GM19395 (cell line): ENCODE results near the gene PPP2R2C.

Experiments
- ATAC-seq: cut with Tn5 transposase; IDR thresholded peaks from one replicate; pipeline ENCODE4 v1.9.1; 2021; ENCODE audit warnings: mild to moderate bottlenecking, moderate library complexity; ENCODE audit not compliant: unreplicated experiment

The PPP2R2C gene

GRCh38 chr4:6348408-6348807 is 124.0 kb downstream of the PPP2R2C start:
- ATAC-seq = no peak

GRCh38 chr4:6347511-6348045 is 124.8 kb downstream of the PPP2R2C start:
- no peak for ATAC-seq

DNA sequence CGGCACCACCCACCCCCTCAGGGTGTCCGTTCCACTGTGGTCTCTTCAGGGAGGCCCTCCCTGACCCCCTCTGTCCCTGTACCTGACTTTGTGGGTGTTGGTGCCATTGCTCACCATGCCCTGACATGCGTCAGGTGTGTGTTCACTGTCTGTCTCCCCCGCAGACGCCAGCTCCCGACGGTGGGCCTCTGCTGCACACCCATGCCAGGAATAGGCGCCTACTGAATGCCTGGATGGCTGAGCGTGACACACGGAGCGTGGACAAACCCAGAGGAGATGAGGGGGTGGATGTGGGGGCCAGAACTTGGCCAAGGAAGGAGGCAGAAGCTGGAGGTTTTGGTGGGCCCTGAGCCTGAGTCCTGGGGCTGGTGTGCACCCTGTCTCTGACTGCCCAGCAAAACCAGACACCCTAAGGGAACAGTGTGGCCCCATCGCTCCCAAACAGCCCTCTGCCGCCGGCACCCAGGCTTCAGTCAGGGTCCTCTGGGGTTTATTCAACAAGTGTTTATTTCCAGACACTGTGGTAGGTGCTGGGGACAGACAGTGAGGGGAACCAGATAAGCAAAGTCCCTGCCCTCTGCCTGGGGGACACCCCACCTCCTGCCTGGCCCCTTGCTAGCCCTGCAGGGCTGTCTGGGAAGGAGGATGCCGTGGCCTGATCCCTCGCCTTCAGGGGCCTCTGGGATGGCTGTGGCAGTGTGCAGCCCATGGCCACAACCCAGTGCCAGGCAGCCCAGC is 125.9 kb downstream of the PPP2R2C start:
- ATAC-seq = no peak

DNA sequence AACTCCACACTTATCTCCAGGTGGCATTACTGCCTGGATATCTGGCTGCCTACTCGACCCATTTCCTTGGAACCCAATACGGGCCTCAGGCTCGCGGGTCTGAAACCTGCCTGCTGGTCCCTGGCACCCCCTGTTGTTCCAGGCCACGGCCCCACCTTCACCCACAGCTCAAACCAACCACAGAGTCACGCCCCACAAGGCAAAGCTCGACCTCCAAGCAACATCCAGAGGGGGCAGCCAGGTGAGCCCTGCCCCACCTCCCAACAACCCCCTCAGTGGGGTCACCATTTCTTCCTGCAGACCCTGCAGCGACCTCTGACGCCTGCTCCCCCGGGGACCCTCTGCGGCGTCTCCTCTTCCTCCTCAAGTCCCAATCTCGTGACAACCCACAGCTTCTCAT is 126.5 kb downstream of the PPP2R2C start:
- ATAC-seq = no peak

DNA sequence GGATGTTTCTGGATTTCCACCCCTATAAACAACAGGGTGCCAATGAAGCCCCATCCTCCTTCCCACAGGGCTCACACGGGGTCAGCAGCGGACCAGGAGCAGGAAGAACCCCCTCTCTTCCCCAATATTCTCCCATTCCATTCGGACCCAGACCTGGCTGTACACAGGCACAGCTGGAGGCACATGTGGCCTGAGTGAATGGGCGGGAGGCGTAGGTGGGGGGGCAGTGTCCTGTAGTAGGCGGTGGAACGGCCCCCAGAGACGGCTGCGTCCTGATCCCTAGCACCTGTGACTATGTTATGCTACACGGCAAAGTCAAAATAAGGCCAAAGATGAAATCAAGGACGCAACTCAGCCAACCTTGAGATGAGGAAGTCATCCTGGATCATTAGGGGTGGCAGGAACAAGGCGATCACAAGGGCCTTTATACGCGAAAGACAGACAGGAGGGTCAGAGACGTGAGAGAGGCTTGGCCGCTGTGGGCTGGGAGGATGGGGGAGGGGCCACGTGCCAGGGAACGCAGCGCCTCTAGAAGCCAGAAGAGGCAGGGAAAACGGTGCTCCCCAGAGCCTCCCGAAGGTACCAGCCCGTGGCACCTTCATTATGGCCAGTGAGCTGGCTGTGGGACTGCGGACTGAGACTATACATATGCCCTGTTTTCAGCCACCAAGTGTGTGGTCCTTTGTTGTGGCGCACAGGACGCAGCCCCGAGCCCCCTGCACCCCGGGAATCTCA is 127.2 kb downstream of the PPP2R2C start:
- ATAC-seq = no peak

DNA sequence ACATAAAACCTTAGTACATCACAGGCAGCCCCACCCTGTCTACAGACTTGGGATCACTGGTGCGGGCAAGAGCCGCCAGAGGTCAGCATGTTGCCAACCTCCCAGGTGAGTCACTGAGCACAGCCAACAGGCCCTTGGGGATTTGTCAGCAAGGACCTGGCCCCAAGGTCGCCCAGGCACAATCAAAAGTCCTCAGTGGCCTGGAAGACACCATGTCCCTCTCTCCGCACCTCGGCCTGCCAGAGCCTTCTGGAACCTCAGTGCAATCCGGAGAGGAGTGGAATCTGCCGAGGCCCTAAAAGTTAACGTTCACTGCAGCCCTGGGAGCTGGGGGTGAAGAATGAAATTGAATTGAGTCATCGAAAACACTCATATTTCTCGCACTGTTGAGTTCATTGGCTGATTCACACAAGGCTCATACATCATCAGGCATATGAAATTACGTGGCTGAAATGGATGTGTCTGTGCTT is 128.4 kb downstream of the PPP2R2C start:
- no peak for ATAC-seq

DNA sequence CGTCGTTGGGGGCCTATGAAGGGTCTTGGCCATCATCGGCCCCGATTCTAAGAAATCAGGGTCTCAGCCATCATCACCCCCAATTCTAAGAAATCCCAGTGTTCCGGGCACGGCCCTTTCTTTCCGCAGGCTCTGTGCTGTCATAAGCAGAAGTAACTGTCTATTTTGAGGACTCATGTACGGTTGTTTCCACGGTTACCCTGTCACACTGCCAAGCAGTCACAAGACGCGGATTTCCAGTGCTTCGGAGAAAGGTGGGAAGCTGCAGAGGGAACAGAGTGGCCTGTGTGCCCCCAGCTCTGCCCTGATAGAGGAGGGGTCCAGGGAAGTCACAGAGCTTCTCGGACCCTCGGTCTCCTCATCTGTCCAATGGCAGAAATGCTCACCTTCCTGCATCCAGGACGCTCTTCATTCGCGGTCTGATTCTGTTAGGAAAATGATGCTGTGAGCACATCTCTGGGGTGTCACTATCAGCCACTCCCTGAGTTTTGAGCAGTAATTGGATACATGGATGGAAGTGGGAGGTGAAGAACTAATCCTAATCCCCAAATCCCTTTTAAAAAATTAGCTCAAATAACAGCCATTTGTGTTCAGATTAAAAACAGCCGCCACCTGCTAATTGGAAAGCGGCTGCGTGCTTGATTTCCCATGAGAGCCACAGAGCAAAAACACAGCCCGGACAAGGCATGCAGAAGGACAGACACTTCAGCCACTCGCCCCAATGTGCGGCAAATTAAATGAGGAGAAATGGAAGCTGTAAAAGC is 129.7 kb downstream of the PPP2R2C start:
- no peak for ATAC-seq

- no peak for ATAC-seq
These were observed 130.7 kb downstream of the PPP2R2C start for GRCh38 chr4:6341696-6342095.

DNA sequence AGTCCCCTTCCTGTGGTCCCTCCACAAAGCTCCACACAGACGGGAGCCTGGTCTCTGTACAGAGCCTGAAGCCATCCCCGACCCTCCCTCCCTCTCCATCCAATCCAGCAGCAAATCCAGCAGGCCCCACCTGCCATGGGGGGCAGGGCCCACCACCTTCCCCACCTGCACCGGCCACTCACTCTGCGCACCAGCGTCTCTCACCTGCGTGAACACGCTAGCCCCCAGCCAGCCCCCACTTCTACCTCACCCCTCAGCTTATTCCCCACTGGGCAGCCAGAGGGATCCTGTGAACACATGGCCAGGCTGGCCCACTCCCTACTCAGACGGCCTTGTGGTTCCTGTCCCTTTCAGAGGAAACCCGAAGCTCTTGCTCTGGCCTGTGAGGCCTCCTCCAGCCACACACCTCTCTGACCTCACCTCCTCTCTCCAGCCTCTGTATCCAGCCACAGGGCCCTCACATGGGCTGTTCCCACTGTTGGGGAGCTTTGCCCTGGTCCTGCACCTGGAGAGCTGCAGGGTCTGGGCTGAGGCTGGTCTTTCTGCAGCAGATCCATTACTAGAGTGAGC is 131.9 kb downstream of the PPP2R2C start:
- ATAC-seq = no peak

- ATAC-seq = no peak
These were observed 132.5 kb downstream of the PPP2R2C start for GRCh38 chr4:6339818-6340445.

- ATAC-seq = no peak
These were observed 133.2 kb downstream of the PPP2R2C start for GRCh38 chr4:6338951-6339817.

DNA sequence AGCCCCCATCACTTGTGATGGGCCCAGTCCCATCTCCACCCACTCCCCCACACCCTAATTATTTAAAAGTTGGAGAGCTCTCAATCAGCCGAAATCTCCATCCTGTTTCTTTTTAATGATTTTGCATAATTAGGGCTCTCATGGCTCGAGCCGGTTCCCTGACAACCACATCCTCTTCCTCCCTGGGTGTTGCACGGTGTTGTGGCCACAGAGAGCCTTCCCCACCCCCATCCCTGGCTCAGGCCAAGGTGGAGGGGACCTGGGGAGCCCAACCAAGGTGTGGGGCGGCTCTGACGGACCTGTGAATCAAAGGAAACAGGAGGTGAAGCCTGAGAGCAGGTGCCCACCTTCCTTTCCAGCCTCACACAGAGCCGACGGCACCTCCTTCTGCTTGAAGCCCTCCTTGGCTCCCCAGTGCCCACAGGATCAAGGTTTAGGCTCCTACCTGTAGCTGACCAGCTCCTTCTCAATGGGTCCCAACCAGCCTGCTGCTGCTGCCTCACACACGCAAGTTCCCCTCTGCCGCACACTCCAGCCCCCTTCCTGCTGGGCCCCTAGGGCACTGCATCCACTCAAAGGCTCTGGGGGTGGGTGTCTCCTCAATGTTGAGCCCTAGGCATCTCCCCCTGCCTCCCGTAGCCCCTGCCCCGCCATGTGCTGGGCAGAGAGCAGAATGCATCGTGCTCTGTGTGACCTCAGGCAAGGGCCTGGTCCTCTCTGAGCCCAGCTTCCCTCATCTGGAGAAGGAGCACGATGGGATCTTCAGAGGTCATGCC is 134.1 kb downstream of the PPP2R2C start:
- no peak for ATAC-seq

- ATAC-seq = no peak
These were observed 135.0 kb downstream of the PPP2R2C start for GRCh38 chr4:6337331-6337935.

DNA sequence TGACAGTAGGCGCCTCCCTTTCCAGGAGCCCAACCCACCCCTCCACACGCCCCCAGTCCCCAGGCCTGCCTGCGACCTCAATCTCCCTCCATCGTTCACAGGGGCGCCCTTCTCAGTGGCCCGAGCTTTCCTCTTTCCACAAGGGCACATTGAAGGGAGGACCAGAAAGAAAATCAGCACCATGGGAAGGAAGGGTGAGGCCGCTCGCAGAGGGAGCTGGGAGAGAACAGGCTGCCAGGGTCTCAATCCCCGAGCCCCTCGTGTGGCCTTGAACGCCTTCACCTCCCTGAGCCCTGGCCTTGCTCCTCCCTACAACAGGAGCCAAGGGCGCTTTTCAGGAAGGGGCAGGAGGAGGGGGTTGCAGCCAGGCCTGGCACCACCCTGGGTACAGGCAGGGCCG is 136.2 kb downstream of the PPP2R2C start:
- ATAC-seq = no peak

DNA sequence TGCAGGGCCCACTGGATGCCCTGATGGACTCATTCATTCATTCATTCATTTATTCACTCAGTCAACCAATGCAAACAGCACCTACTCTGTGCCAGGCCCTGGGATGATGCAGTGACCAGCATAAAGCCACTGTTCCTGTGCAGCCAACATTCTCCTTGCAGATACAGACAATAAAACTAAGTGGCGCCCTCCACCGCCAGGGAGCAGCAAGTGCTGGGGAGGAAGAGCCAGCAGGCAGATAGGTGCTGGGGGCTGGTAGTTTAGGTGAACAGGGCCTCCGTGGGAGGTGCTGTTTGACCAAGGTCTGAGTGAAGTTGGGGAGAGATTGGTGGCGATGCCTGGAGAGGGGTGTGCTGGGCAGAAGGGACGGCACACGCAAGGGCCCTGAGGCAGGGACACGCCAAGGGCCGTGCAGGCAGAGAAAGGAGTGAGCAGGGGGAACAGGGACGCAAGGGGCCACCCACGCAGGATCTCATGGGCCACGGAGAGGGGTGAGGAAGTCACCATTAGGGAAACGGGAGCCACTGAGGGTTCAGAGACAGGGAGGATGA is 137.3 kb downstream of the PPP2R2C start:
- ATAC-seq = no peak

DNA sequence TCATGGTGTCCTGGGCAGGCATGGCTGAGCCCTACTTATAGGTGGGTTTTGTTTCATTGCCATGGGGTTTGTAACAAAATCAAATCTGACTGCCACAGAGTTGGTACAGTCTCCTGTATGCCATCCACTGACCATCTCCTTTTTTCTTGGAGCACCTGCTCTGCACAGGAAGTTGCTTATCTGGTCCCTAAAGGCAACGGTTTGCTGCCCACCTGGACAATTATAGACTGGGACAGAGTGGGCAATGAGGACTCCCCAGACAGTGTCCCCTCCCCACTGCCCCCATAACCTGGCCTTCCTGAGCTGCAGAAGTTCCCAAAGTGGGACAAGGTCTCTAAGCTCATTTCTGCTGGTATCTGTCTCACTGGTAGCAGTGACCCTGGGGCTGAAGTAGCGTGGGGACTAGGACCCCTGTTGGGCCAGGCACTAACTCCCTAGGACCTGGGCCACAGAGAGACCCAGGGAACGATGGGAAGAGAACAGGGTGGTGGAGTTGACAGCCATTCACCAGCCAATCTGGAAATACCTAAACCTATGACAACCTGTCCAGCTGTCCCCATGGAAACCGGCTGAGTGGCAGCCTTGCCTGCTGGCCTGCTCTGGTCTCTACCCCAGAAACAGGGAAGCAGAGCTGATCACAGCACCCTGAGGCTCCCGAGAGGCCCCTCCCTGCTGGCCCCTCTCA is 138.1 kb downstream of the PPP2R2C start:
- no peak for ATAC-seq
